Ureter (tissue), 1 donor: ENCODE data around the gene SPAG16. TPM values are rescaled to one million over a fixed set of nuclear protein-coding genes. Genes with fewer than 3 reads are reported as not detected.
"Not testable (repeated sequence)": the region's sequence is repeated elsewhere in the genome, so short reads cannot be mapped to it uniquely, and the experiment has no call there.

Experiments used
- DNase-seq: peaks from one replicate; pipeline ENCODE4 v3.0.0-alpha.2; 2020; ENCODE audit warnings: low spot score
- total RNA-seq: library from RNA; stranded (reverse); gene quantifications from one replicate; pipeline ENCODE4 v1.2.4, GENCODE V29; 2023
- donor health status: DM: yes; HTN: yes; CAD: no.

Gene SPAG16
- total RNA-seq, 1 donor from 2014 or later, result 63.2 TPM

GRCh38 chr2:213691351-213691750, 407.1 kb downstream of the SPAG16 start:
- DNase-seq, result no peak

GRCh38 chr2:213696442-213696841, 412.2 kb downstream of the SPAG16 start:
- no peak for DNase-seq

GRCh38 chr2:213701365-213701764, 417.1 kb downstream of the SPAG16 start:
- not testable (repeated sequence) for DNase-seq

- DNase-seq, result no peak
Observed at GRCh38 chr2:213703406-213704098, 419.3 kb downstream of the SPAG16 start.

GRCh38 chr2:213710164-213710563, 425.9 kb downstream of the SPAG16 start:
- no peak for DNase-seq

GRCh38 chr2:213718411-213718810, 434.1 kb downstream of the SPAG16 start:
- DNase-seq, result not testable (repeated sequence)

GRCh38 chr2:213722565-213722964, 438.3 kb downstream of the SPAG16 start:
- DNase-seq, result no peak

GRCh38 chr2:213723041-213723560, 438.8 kb downstream of the SPAG16 start:
- no peak for DNase-seq

- DNase-seq, result no peak
Observed at GRCh38 chr2:213723707-213724106, 439.4 kb downstream of the SPAG16 start.

GRCh38 chr2:213726101-213726500, 441.8 kb downstream of the SPAG16 start:
- no peak for DNase-seq

GRCh38 chr2:213733893-213734292, 449.6 kb downstream of the SPAG16 start:
- no peak for DNase-seq

GRCh38 chr2:213740453-213740852, 456.2 kb downstream of the SPAG16 start:
- DNase-seq, result no peak

GRCh38 chr2:213751446-213751845, 467.2 kb downstream of the SPAG16 start:
- DNase-seq, result no peak

GRCh38 chr2:213752575-213752974, 468.3 kb downstream of the SPAG16 start:
- no peak for DNase-seq

GRCh38 chr2:213757525-213757924, 473.3 kb downstream of the SPAG16 start:
- no peak for DNase-seq

GRCh38 chr2:213763354-213763753, 479.1 kb downstream of the SPAG16 start:
- no peak for DNase-seq

- no peak for DNase-seq
Observed at GRCh38 chr2:213763963-213764362, 479.7 kb downstream of the SPAG16 start.

GRCh38 chr2:213764849-213765248, 480.6 kb downstream of the SPAG16 start:
- DNase-seq, result no peak

- no peak for DNase-seq
Observed at GRCh38 chr2:213766062-213766461, 481.8 kb downstream of the SPAG16 start.

GRCh38 chr2:213766465-213766901, 482.2 kb downstream of the SPAG16 start:
- DNase-seq, result no peak

GRCh38 chr2:213787869-213788268, 503.6 kb downstream of the SPAG16 start:
- no peak for DNase-seq

GRCh38 chr2:213789940-213790339, 505.7 kb downstream of the SPAG16 start:
- DNase-seq, result no peak

GRCh38 chr2:213792045-213792444, 507.8 kb downstream of the SPAG16 start:
- DNase-seq, result no peak
